Measurements from ENCODE around the gene HOXA5.

- TF ChIP-seq CTCF (conservative IDR thresholded peaks at IDR 0.05 in 1 of 2, IDR thresholded peaks at IDR 0.05 in 1 of 2; ENCODE audit: low read depth in 1 of 2, low read length in 2 of 2) = no peak
- no peak for TF ChIP-seq EZH2 (IDR thresholded peaks at IDR 0.05; ENCODE audit: low read length, missing control alignments)
Measured at GRCh38 chr7:27161721-27162560, 18.5 kb upstream of the HOXA5 start.

All from fibroblast of lung (primary cell).